Smooth muscle cell (in vitro differentiated cells): ENCODE data around the gene LAMP5. TPM values are rescaled to one million over a fixed set of nuclear protein-coding genes. Genes with fewer than 3 reads are reported as not detected.

Experiments
- DNase-seq: peaks from one replicate; lab custom pipeline; 2025; ENCODE audit not compliant: unreplicated experiment; lab: John Stamatoyannopoulos, UW
- H2AFZ ChIP-seq: fragments of 200-600 bp; sonication (generic); 2 replicates; pipeline ENCODE4 v1.6.0; 2016; ENCODE audit warnings: antibody characterized with exemption, low read depth, mild to moderate bottlenecking
- H3F3A ChIP-seq: fragments of 200-600 bp; sonication (generic); 2 replicates; pipeline ENCODE4 v1.6.0; 2017; ENCODE audit warnings: antibody characterized with exemption, low read depth
- H3K27ac ChIP-seq: fragments of 200-600 bp; sonication (generic); 2 replicates; pipeline ENCODE4 v1.5.1; 2016; ENCODE audit warnings: low read depth, mild to moderate bottlenecking
- H3K27me3 ChIP-seq: fragments of 200-600 bp; sonication (generic); 2 replicates; pipeline ENCODE4 v1.6.1; 2016; ENCODE audit warnings: low read depth, mild to moderate bottlenecking
- H3K36me3 ChIP-seq: fragments of 200-600 bp; sonication (generic); 2 replicates; pipeline ENCODE4 v1.5.1; 2016; ENCODE audit warnings: low read depth
- H3K4me1 ChIP-seq: fragments of 200-600 bp; sonication (generic); 2 replicates; pipeline ENCODE4 v1.5.1; 2016; ENCODE audit warnings: low read depth
- H3K4me2 ChIP-seq: fragments of 200-600 bp; sonication (generic); 2 replicates; pipeline ENCODE4 v1.6.0; 2016; ENCODE audit warnings: mild to moderate bottlenecking
- H3K4me3 ChIP-seq: fragments of 200-600 bp; sonication (generic); 2 replicates; pipeline ENCODE4 v1.5.1; 2016; ENCODE audit warnings: mild to moderate bottlenecking
- H3K79me2 ChIP-seq: fragments of 200-600 bp; sonication (generic); 2 replicates; pipeline ENCODE4 v1.6.0; 2016; ENCODE audit warnings: low read depth, mild to moderate bottlenecking
- H3K9ac ChIP-seq: fragments of 200-600 bp; sonication (generic); 2 replicates; pipeline ENCODE4 v1.6.0; 2016; ENCODE audit warnings: low read depth
- H3K9me3 ChIP-seq: fragments of 200-600 bp; sonication (generic); replicated peaks from 2 replicates; pipeline ENCODE4 v1.5.1; 2016; ENCODE audit warnings: low read depth
- H4K20me1 ChIP-seq: fragments of 200-600 bp; sonication (generic); 2 replicates; pipeline ENCODE4 v1.6.0; 2016; ENCODE audit warnings: low read depth
- WGBS: methylation state at CpG from one replicate; pipeline ENCODE4 v1.1.7; 2016; ENCODE audit warnings: low lambda C conversion rate; 5-methylcytosine and 5-hydroxymethylcytosine counted together
- polyA plus RNA-seq: library from polyadenylated mRNA; unstranded; fragments of >200 nt; fragmentation: Nextera tagmentation; extraction: Ambion mirVana; gene quantifications from 2 replicates; pipeline ENCODE4 v1.2.1, GENCODE V29; 2016
- total RNA-seq: library from RNA; depleted of rRNA; stranded (reverse); fragments of >200 nt; gene quantifications from 2 replicates; pipeline ENCODE4 v1.2.3, GENCODE V29; 2014
- TF ChIP-seq, protein P1 (sequence below): fragments of 200-600 bp; sonication (generic); IDR thresholded peaks from 2 replicates; pipeline ENCODE4 v1.5.1; 2017; ENCODE audit warnings: borderline replicate concordance, mild to moderate bottlenecking, antibody characterized with exemption; ENCODE audit not compliant: insufficient read depth, poor library complexity, severe bottlenecking

Gene LAMP5
- total and polyA plus RNA-seq, 2 experiments from 2014 or later, result 38.6 to 40.5 TPM

GRCh38 chr20:9475456-9475855 is 38.9 kb upstream of the LAMP5 start:
- no peak overlapping the region for H3K4me3 ChIP-seq
- H3K4me1 ChIP-seq, result no peaks in the 10 kb centered on the region
- no peaks in the 10 kb centered on the region for H3K36me3 ChIP-seq
- no peak overlapping the region for H3K27ac ChIP-seq
- H3K79me2 ChIP-seq, result no peaks in the 10 kb centered on the region
- no peaks in the 10 kb centered on the region for H3K27me3 ChIP-seq
- H2AFZ ChIP-seq, result no peak overlapping the region
- H3K9ac ChIP-seq, result no peak overlapping the region
- TF ChIP-seq, protein P1, sequence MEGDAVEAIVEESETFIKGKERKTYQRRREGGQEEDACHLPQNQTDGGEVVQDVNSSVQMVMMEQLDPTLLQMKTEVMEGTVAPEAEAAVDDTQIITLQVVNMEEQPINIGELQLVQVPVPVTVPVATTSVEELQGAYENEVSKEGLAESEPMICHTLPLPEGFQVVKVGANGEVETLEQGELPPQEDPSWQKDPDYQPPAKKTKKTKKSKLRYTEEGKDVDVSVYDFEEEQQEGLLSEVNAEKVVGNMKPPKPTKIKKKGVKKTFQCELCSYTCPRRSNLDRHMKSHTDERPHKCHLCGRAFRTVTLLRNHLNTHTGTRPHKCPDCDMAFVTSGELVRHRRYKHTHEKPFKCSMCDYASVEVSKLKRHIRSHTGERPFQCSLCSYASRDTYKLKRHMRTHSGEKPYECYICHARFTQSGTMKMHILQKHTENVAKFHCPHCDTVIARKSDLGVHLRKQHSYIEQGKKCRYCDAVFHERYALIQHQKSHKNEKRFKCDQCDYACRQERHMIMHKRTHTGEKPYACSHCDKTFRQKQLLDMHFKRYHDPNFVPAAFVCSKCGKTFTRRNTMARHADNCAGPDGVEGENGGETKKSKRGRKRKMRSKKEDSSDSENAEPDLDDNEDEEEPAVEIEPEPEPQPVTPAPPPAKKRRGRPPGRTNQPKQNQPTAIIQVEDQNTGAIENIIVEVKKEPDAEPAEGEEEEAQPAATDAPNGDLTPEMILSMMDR, result no peak
- H3K9me3 ChIP-seq, result no peaks in the 10 kb centered on the region
- no peak for DNase-seq
- H4K20me1 ChIP-seq, result no peaks in the 10 kb centered on the region
- H3K4me2 ChIP-seq, result no peak overlapping the region
- no peaks in the 10 kb centered on the region for H3F3A ChIP-seq

DNA sequence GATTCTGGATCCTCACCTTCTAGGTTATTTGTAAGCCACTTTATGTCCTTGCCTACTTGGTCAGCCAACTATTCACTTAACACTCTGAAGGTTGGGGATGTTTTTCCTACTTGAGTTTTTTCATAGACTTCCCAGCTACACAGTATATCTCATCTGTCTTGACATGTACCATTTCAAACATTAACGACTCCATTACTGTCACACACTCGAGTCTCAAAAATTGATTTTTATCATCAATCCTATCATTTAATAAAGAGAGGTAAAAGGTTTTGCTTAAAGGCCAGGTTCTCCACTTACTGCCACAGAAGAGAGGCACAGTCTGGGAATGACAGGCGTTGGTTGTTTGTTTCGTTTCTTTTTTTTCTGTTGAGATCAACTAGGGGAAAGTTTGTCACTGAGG is 38.2 kb upstream of the LAMP5 start:
- no peaks in the 10 kb centered on the region for H3K4me1 ChIP-seq
- no peaks in the 10 kb centered on the region for H3K9me3 ChIP-seq
- WGBS, result 84% methylated on average over 4 of the region's 4 CpGs
- no peaks in the 10 kb centered on the region for H3K79me2 ChIP-seq
- H4K20me1 ChIP-seq, result no peaks in the 10 kb centered on the region
- DNase-seq, result no peak
- TF ChIP-seq, protein P1, result no peak
- no peak overlapping the region for H3K4me3 ChIP-seq
- H3K27me3 ChIP-seq, result peaks cover under 1% of the 10 kb centered on the region
- no peak overlapping the region for H3K4me2 ChIP-seq
- H2AFZ ChIP-seq, result no peak overlapping the region
- H3K36me3 ChIP-seq, result no peaks in the 10 kb centered on the region
- no peak overlapping the region for H3K27ac ChIP-seq
- no peak overlapping the region for H3K9ac ChIP-seq
- no peaks in the 10 kb centered on the region for H3F3A ChIP-seq

DNA sequence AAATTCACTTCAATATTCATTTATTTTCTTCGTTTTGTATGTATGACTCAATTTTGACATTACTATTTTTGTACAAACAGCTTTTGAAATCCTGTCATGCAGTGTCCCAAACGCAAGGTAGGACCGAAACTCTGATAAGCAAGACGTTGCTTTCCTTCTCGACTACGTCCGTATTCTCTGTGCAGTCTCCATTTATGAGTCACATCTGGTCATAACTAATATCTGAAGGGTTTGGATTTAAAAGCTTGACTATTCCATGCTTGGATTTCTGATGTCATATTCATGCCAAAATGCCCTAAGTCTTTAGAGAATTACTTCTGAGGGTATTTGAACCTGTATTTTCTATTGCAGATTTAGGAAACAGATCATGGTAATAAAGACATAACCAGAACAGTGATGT is 37.8 kb upstream of the LAMP5 start:
- no peak for DNase-seq
- Histone ChIP-seq H4K20me1 (no peaks in the 10 kb centered on the region), H3K9me3 (no peaks in the 10 kb centered on the region), H3K4me2 (no peak overlapping the region), H3K27me3 (peaks cover 5% of the 10 kb centered on the region), H3K4me1 (no peaks in the 10 kb centered on the region), H3K4me3 (no peak overlapping the region), H2AFZ (no peak overlapping the region), H3F3A (no peaks in the 10 kb centered on the region), H3K27ac (no peak overlapping the region), H3K36me3 (no peaks in the 10 kb centered on the region), H3K79me2 (no peaks in the 10 kb centered on the region), H3K9ac (no peak overlapping the region)
- WGBS, result 87% methylated on average over 7 of the region's 7 CpGs
- TF ChIP-seq, protein P1, result no peak

GRCh38 chr20:9478771-9479170 is 35.6 kb upstream of the LAMP5 start:
- DNase-seq, result no peak
- Histone ChIP-seq H4K20me1 (no peaks in the 10 kb centered on the region), H3K27ac (no peak overlapping the region), H3K79me2 (no peaks in the 10 kb centered on the region), H2AFZ (no peak overlapping the region), H3K9me3 (no peaks in the 10 kb centered on the region), H3K9ac (no peak overlapping the region), H3K27me3 (peaks cover 26% of the 10 kb centered on the region), H3K4me3 (no peak overlapping the region), H3K36me3 (no peaks in the 10 kb centered on the region), H3F3A (no peaks in the 10 kb centered on the region), H3K4me2 (no peak overlapping the region), H3K4me1 (no peaks in the 10 kb centered on the region)
- 43% methylated on average over 4 of the region's 4 CpGs for WGBS
- TF ChIP-seq, protein P1, result no peak
